HEK293 (cell line): ENCODE data around the gene MAP7.
A peak's percentile ranks its signal among the peaks of the same experiment; 100 is the strongest.

ENCODE experiments used
- CTCF ChIA-PET: fragments of 350-600 bp; formaldehyde crosslinking; extraction: SDS; loops from one replicate; lab custom pipeline; 2021; ENCODE audit warnings: antibody characterized with exemption; lab: Yijun Ruan, JAX
- POLR2A ChIA-PET: fragments of 300-600 bp; formaldehyde crosslinking; extraction: SDS; loops from one replicate; lab custom pipeline; 2020; ENCODE audit warnings: antibody characterized with exemption, inconsistent platforms; lab: Yijun Ruan, JAX
- H3K27ac ChIP-seq: fragments of 200-500 bp; sonication (Bioruptor generic); 2 replicates; pipeline ENCODE4 v1.5.1; 2014; ENCODE audit warnings: low read depth, low read length, control low read depth, inconsistent platforms; ENCODE audit errors: extremely low read depth
- H3K36me3 ChIP-seq, 2 experiments: fragments of 200-500 bp in 1 of 2; sonication (Bioruptor generic) in 1 of 2; 1 replicate in 1 of 2; 2 replicates in 1 of 2; pipeline ENCODE4 v1.5.1; 2014 to 2017; ENCODE audit warnings: inconsistent platforms in 2 of 2, low read length in 2 of 2; ENCODE audit not compliant: control insufficient read depth in 2 of 2, insufficient read depth in 1 of 2
- H3K4me1 ChIP-seq: fragments of 200-500 bp; sonication (Bioruptor generic); 2 replicates; pipeline ENCODE4 v1.5.1; 2014; ENCODE audit warnings: mild to moderate bottlenecking, low read length, inconsistent platforms; ENCODE audit not compliant: control insufficient read depth, insufficient read depth
- H3K4me3 ChIP-seq: 2 replicates; pipeline ENCODE4 v1.5.1; 2011; ENCODE audit warnings: low read depth, mild to moderate bottlenecking, control low read depth, low read length, moderate library complexity
- H3K9me3 ChIP-seq: fragments of 200-500 bp; sonication (Bioruptor generic); 2 replicates; pipeline ENCODE4 v1.5.1; 2014; ENCODE audit warnings: low read depth, low read length, inconsistent platforms; ENCODE audit not compliant: control insufficient read depth, insufficient read depth
- BCL11B ChIP-seq: fragments of 450-650 bp; formaldehyde crosslinking; IDR thresholded peaks from 2 replicates; pipeline ENCODE4 v1.5.1; 2016; ENCODE audit warnings: low read depth, missing biosample characterization, missing genetic modification characterization
- HIC1 ChIP-seq: fragments of 450-650 bp; formaldehyde crosslinking; IDR thresholded peaks from 2 replicates; pipeline ENCODE4 v1.5.1; 2016; ENCODE audit warnings: missing biosample characterization, missing genetic modification characterization
- MEIS1 ChIP-seq: sonication (generic); formaldehyde crosslinking; IDR thresholded peaks from 2 replicates; pipeline ENCODE4 v1.8.1; 2022; ENCODE audit warnings: missing genetic modification reagents, mild to moderate bottlenecking, borderline replicate concordance
- SP3 ChIP-seq: fragments of 450-650 bp; formaldehyde crosslinking; IDR thresholded peaks from 2 replicates; pipeline ENCODE4 v1.5.1; 2016; ENCODE audit warnings: missing biosample characterization, missing genetic modification characterization
- WT1 ChIP-seq: fragments of 450-650 bp; formaldehyde crosslinking; IDR thresholded peaks from 2 replicates; pipeline ENCODE4 v1.5.1; 2016; ENCODE audit warnings: missing biosample characterization, missing genetic modification characterization
- YY2 ChIP-seq: fragments of 450-650 bp; formaldehyde crosslinking; IDR thresholded peaks from 2 replicates; pipeline ENCODE4 v1.5.1; 2016; ENCODE audit warnings: missing biosample characterization, missing genetic modification characterization
- ZBTB26 ChIP-seq: fragments of 450-650 bp; formaldehyde crosslinking; optimal IDR thresholded peaks from 2 replicates; pipeline ENCODE3; 2016; ENCODE audit warnings: missing biosample characterization, mild to moderate bottlenecking, missing genetic modification characterization
- ZBTB7A ChIP-seq: fragments of 450-650 bp; formaldehyde crosslinking; IDR thresholded peaks from 2 replicates; pipeline ENCODE4 v1.5.1; 2016; ENCODE audit warnings: low read depth, missing biosample characterization, missing genetic modification characterization
- ZFP69B ChIP-seq: fragments of 450-650 bp; formaldehyde crosslinking; IDR thresholded peaks from 2 replicates; pipeline ENCODE4 v1.5.1; 2016; ENCODE audit warnings: missing biosample characterization, missing genetic modification characterization
- ZIC2 ChIP-seq: fragments of 450-650 bp; formaldehyde crosslinking; IDR thresholded peaks from 2 replicates; pipeline ENCODE4 v1.5.1; 2016; ENCODE audit warnings: missing biosample characterization, missing genetic modification characterization
- ZNF146 ChIP-seq: fragments of 450-650 bp; formaldehyde crosslinking; IDR thresholded peaks from 2 replicates; pipeline ENCODE4 v1.5.1; 2016; ENCODE audit warnings: missing biosample characterization, missing genetic modification characterization
- ZNF155 ChIP-seq: fragments of 450-650 bp; formaldehyde crosslinking; IDR thresholded peaks from 2 replicates; pipeline ENCODE4 v1.5.1; 2016; ENCODE audit warnings: missing biosample characterization, missing genetic modification characterization
- ZNF19 ChIP-seq: fragments of 450-650 bp; formaldehyde crosslinking; IDR thresholded peaks from 2 replicates; pipeline ENCODE4; 2016; ENCODE audit warnings: missing biosample characterization, missing genetic modification characterization, low read depth
- ZNF2 ChIP-seq: fragments of 450-650 bp; formaldehyde crosslinking; IDR thresholded peaks from 2 replicates; pipeline ENCODE4 v1.5.1; 2016; ENCODE audit warnings: missing biosample characterization, missing genetic modification characterization
- ZNF221 ChIP-seq: fragments of 450-650 bp; formaldehyde crosslinking; IDR thresholded peaks from 2 replicates; pipeline ENCODE4 v1.5.1; 2017; ENCODE audit warnings: missing biosample characterization, missing genetic modification characterization, borderline replicate concordance
- ZNF239 ChIP-seq: fragments of 450-650 bp; formaldehyde crosslinking; IDR thresholded peaks from 2 replicates; pipeline ENCODE4 v1.5.1; 2016; ENCODE audit warnings: missing biosample characterization, missing genetic modification characterization
- ZNF24 ChIP-seq: fragments of 450-650 bp; formaldehyde crosslinking; IDR thresholded peaks from 2 replicates; pipeline ENCODE4 v1.5.1; 2016; ENCODE audit warnings: missing biosample characterization, missing genetic modification characterization
- ZNF324 ChIP-seq: fragments of 450-650 bp; formaldehyde crosslinking; IDR thresholded peaks from 2 replicates; pipeline ENCODE4 v1.5.1; 2016; ENCODE audit warnings: missing biosample characterization, missing genetic modification characterization
- ZNF335 ChIP-seq: fragments of 450-650 bp; formaldehyde crosslinking; conservative IDR thresholded peaks from 2 replicates; pipeline ENCODE4 v1.5.1; 2016; ENCODE audit warnings: missing biosample characterization, missing genetic modification characterization
- ZNF37A ChIP-seq: fragments of 450-650 bp; IDR thresholded peaks from 2 replicates; pipeline ENCODE4 v1.5.1; 2018; ENCODE audit warnings: missing biosample characterization, missing genetic modification characterization
- ZNF391 ChIP-seq: fragments of 450-650 bp; formaldehyde crosslinking; IDR thresholded peaks from 2 replicates; pipeline ENCODE4 v1.5.1; 2016; ENCODE audit warnings: low read depth, missing biosample characterization, missing genetic modification characterization, borderline replicate concordance
- ZNF423 ChIP-seq: fragments of 450-650 bp; formaldehyde crosslinking; IDR thresholded peaks from 2 replicates; pipeline ENCODE4 v1.5.1; 2016; ENCODE audit warnings: missing biosample characterization, missing genetic modification characterization
- ZNF473 ChIP-seq: fragments of 450-650 bp; formaldehyde crosslinking; IDR thresholded peaks from 2 replicates; pipeline ENCODE4 v1.5.1; 2017; ENCODE audit warnings: missing biosample characterization, missing genetic modification characterization
- ZNF48 ChIP-seq: fragments of 450-650 bp; formaldehyde crosslinking; IDR thresholded peaks from 2 replicates; pipeline ENCODE4 v1.5.1; 2016; ENCODE audit warnings: missing biosample characterization, missing genetic modification characterization
- ZNF510 ChIP-seq: fragments of 450-650 bp; formaldehyde crosslinking; IDR thresholded peaks from 2 replicates; pipeline ENCODE4 v1.5.1; 2018; ENCODE audit warnings: mild to moderate bottlenecking, missing genetic modification characterization, missing biosample characterization; ENCODE audit not compliant: insufficient replicate concordance
- ZNF529 ChIP-seq: fragments of 450-650 bp; formaldehyde crosslinking; IDR thresholded peaks from 2 replicates; pipeline ENCODE4 v1.5.1; 2017; ENCODE audit warnings: missing genetic modification characterization, missing biosample characterization; ENCODE audit not compliant: insufficient replicate concordance
- ZNF544 ChIP-seq: fragments of 450-650 bp; formaldehyde crosslinking; IDR thresholded peaks from 2 replicates; pipeline ENCODE4 v1.5.0; 2017; ENCODE audit warnings: missing biosample characterization, missing genetic modification characterization
- ZNF548 ChIP-seq: fragments of 450-650 bp; formaldehyde crosslinking; IDR thresholded peaks from 2 replicates; pipeline ENCODE4 v1.5.1; 2016; ENCODE audit warnings: missing biosample characterization, missing genetic modification characterization
- ZNF600 ChIP-seq: fragments of 450-650 bp; formaldehyde crosslinking; IDR thresholded peaks from 2 replicates; pipeline ENCODE4 v1.5.1; 2016; ENCODE audit warnings: missing biosample characterization, missing genetic modification characterization
- ZNF660 ChIP-seq: fragments of 450-650 bp; IDR thresholded peaks from 2 replicates; pipeline ENCODE4 v1.5.1; 2018; ENCODE audit warnings: missing biosample characterization, mild to moderate bottlenecking, missing genetic modification characterization
- ZNF701 ChIP-seq: fragments of 450-650 bp; formaldehyde crosslinking; IDR thresholded peaks from 2 replicates; pipeline ENCODE4 v1.5.1; 2016; ENCODE audit warnings: missing biosample characterization, missing genetic modification characterization
- ZSCAN4 ChIP-seq: fragments of 450-650 bp; formaldehyde crosslinking; IDR thresholded peaks from 2 replicates; pipeline ENCODE4 v1.5.1; 2017; ENCODE audit warnings: missing biosample characterization, missing genetic modification characterization

MAP7 gene

GRCh38 chr6:136521911-136522310, 28.3 kb downstream of the MAP7 start:
- Histone ChIP-seq H3K9me3 (no peaks in the 10 kb centered on the region), H3K36me3 (no peaks in the 10 kb centered on the region), H3K27ac (no peak overlapping the region), H3K4me3 (no peak overlapping the region), H3K4me1 (peaks cover 28% of the 10 kb centered on the region)
- POLR2A ChIA-PET: no interaction called here
- CTCF ChIA-PET: interaction anchor here (0.6 kb wide), 2 partner anchors 51 to 99 kb away, joined by 3 to 4 read pairs; no protein-coding TSS in a partner anchor
- TF ChIP-seq ZNF221 (tag by site-specific recombination): no peak
- no peak for TF ChIP-seq ZNF529 (tag by site-specific recombination)
- TF ChIP-seq ZNF239: no peak
- no peak for TF ChIP-seq ZNF146 (tag by site-specific recombination)
- TF ChIP-seq YY2 (tag by site-specific recombination): no peak
- TF ChIP-seq ZSCAN4 (tag by site-specific recombination): no peak
- TF ChIP-seq SP3: no peak
- no peak for TF ChIP-seq ZBTB7A (tag by site-specific recombination)
- TF ChIP-seq WT1 (tag by site-specific recombination): no peak
- TF ChIP-seq ZNF660 (tag by site-specific recombination): no peak
- TF ChIP-seq ZNF544 (tag by site-specific recombination): no peak
- no peak for TF ChIP-seq BCL11B (tag by site-specific recombination)
- TF ChIP-seq ZBTB26: no peak
- TF ChIP-seq ZNF548 (tag by site-specific recombination): no peak
- no peak for TF ChIP-seq ZNF473 (tag by site-specific recombination)
- no peak for TF ChIP-seq ZNF510 (tag by site-specific recombination)

GRCh38 chr6:136521427-136521826, 28.8 kb downstream of the MAP7 start:
- POLR2A ChIA-PET: no interaction called here
- CTCF ChIA-PET: interaction anchor here (0.6 kb wide), 2 partner anchors 50 to 98 kb away, joined by 3 to 4 read pairs; no protein-coding TSS in a partner anchor

GRCh38 chr6:136520517-136520916, 29.7 kb downstream of the MAP7 start:
- ChIA-PET POLR2A (no interaction called here), CTCF (interaction anchor here (0.6 kb wide), 1 partner anchor 154 kb away, joined by 5 read pairs; no protein-coding TSS in a partner anchor)
- Histone ChIP-seq H3K4me1 (peaks cover 20% of the 10 kb centered on the region; the same call in 1 of the 2 replicates), H3K36me3 (no peaks in the 10 kb centered on the region), H3K4me3 (no peak overlapping the region), H3K27ac (no peak overlapping the region), H3K9me3 (no peaks in the 10 kb centered on the region)
- TF ChIP-seq ZFP69B (tag by site-specific recombination) (no peak), ZNF155 (tag by site-specific recombination) (no peak), ZNF660 (tag by site-specific recombination) (0 out of 2 replicates have a peak, but pooled peaks have one; percentile 16), ZNF600 (tag by site-specific recombination) (peak; percentile 82), ZNF701 (tag by site-specific recombination) (no peak), ZBTB7A (tag by site-specific recombination) (no peak), ZNF335 (tag by site-specific recombination) (peak; percentile 46; the same call in 1 of the 2 replicates), ZNF37A (tag by site-specific recombination) (no peak), ZNF24 (tag by site-specific recombination) (no peak), HIC1 (0 out of 2 replicates have a peak, but pooled peaks have one; percentile 27), ZIC2 (tag by site-specific recombination) (no peak)

More at GRCh38 chr6:136521427-136521826, 28.8 kb downstream of the MAP7 start:
- H3K27ac ChIP-seq: no peak overlapping the region
- H3K36me3 ChIP-seq: no peaks in the 10 kb centered on the region
- TF ChIP-seq ZNF391 (tag by site-specific recombination) (no peak), MEIS1 (no peak), ZNF324 (tag by site-specific recombination) (no peak), ZNF600 (tag by site-specific recombination) (no peak), ZNF19 (no peak), ZNF2 (no peak), ZNF423 (tag by site-specific recombination) (no peak), ZNF48 (tag by site-specific recombination) (no peak), ZNF146 (tag by site-specific recombination) (no peak)
- no peaks in the 10 kb centered on the region for H3K9me3 ChIP-seq
- peaks cover 24% of the 10 kb centered on the region for H3K4me1 ChIP-seq
- no peak overlapping the region for H3K4me3 ChIP-seq
